ENCODE results near the gene MIOX.

GRCh38 chr22:50485221-50486131 is 1.2 kb upstream of the MIOX start:
- TF ChIP-seq CTCF (IDR thresholded peaks at IDR 0.05) (no peak), POLR2AphosphoS5 (IDR thresholded peaks at IDR 0.05) (no peak)
